B cell (primary cell): ENCODE results near the gene MRPS26.

Source experiments
- EZH2 ChIP-seq: IDR thresholded peaks from 2 replicates; pipeline ENCODE4 v1.6.1; 2012; ENCODE audit warnings: borderline replicate concordance, low read depth, mild to moderate bottlenecking, moderate library complexity, low read length; ENCODE audit not compliant: insufficient read depth, poor library complexity, severe bottlenecking
- TF ChIP-seq, protein P1 (sequence below): fragments of 200-600 bp; IDR thresholded peaks from one replicate; pipeline ENCODE4 v1.8.0; 2022; ENCODE audit warnings: antibody characterized with exemption, mild to moderate bottlenecking

DNA sequence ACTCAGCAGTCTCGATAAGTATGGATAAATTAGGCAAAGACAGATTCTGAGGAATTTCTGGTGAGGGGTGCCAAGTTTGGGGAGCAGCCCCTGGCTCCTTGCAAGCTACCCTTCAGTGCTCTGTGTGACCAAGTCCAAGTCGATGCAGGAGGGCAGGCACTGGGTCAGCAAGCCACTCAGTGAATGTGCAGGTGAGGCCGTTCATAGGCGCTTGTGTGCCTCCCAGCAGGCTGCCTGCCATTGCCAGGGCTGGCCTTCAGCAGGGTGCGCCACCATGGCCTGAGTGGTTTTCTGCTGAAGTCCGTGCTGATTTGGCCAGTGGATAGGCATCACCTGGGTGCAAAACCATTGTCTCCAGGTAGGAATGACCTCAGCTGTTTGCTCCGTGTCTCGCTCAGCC is 5.8 kb upstream of the MRPS26 start:
- TF ChIP-seq, protein P1, sequence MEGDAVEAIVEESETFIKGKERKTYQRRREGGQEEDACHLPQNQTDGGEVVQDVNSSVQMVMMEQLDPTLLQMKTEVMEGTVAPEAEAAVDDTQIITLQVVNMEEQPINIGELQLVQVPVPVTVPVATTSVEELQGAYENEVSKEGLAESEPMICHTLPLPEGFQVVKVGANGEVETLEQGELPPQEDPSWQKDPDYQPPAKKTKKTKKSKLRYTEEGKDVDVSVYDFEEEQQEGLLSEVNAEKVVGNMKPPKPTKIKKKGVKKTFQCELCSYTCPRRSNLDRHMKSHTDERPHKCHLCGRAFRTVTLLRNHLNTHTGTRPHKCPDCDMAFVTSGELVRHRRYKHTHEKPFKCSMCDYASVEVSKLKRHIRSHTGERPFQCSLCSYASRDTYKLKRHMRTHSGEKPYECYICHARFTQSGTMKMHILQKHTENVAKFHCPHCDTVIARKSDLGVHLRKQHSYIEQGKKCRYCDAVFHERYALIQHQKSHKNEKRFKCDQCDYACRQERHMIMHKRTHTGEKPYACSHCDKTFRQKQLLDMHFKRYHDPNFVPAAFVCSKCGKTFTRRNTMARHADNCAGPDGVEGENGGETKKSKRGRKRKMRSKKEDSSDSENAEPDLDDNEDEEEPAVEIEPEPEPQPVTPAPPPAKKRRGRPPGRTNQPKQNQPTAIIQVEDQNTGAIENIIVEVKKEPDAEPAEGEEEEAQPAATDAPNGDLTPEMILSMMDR: no peak
- TF ChIP-seq EZH2: no peak
